Caco-2 (cell line): ENCODE data around the gene BIN2. TPM values are rescaled to one million over a fixed set of nuclear protein-coding genes. Genes with fewer than 3 reads are reported as not detected.
"Not testable (repeated sequence)": the region's sequence is repeated elsewhere in the genome, so short reads cannot be mapped to it uniquely, and the experiment has no call there.

Experiments
- BruUV-seq: library from RNA; stranded (reverse); fragments of 400-500 nt; replicated peaks from 2 replicates; lab custom pipeline; 2021; lab: Mats Ljungman, UMichigan
- CTCF ChIA-PET: fragments of 300-600 bp; sonication (Branson Sonifier 250); formaldehyde crosslinking; loops from one replicate; lab custom pipeline; 2022; ENCODE audit warnings: antibody characterized with exemption; lab: Charles Lee
- POLR2A ChIA-PET: fragments of 300-600 bp; sonication (Branson Sonifier 250); formaldehyde crosslinking; loops from one replicate; lab custom pipeline; 2022; ENCODE audit warnings: antibody characterized with exemption; lab: Charles Lee
- DNase-seq, 2 experiments: peaks; one replicate each; pipeline versions ENCODE4 v3.0.0 to v3.0.0-alpha.2; 2020 to 2022
- H3K27me3 ChIP-seq: replicated peaks from 2 replicates; pipeline ENCODE4 v1.6.0; 2011; ENCODE audit warnings: low read length; ENCODE audit not compliant: control insufficient read depth, insufficient read depth
- H3K36me3 ChIP-seq: 2 replicates; pipeline ENCODE4 v1.5.1; 2011; ENCODE audit warnings: low read length; ENCODE audit not compliant: control insufficient read depth, insufficient read depth
- H3K4me1 ChIP-seq: fragments of 250-450 bp; sonication (Bioruptor Pico); 2 replicates; pipeline ENCODE4 v1.5.1; 2020; ENCODE audit warnings: mild to moderate bottlenecking
- H3K4me3 ChIP-seq: 2 replicates; pipeline ENCODE4 v1.5.1; 2011; ENCODE audit warnings: low read depth, mild to moderate bottlenecking, control low read depth, low read length
- H3K9me3 ChIP-seq: fragments of 250-450 bp; sonication (Bioruptor Pico); 2 replicates; pipeline ENCODE4 v1.5.1; 2020; ENCODE audit warnings: mild to moderate bottlenecking, moderate library complexity
- H3K27ac Mint-ChIP-seq: one replicate; pipeline ENCODE4 v1.8.0; 2022; ENCODE audit warnings: mixed read lengths; ENCODE audit not compliant: unreplicated experiment
- H3K27me3 Mint-ChIP-seq: one replicate; pipeline ENCODE4 v1.8.0; 2022; ENCODE audit warnings: mixed read lengths; ENCODE audit not compliant: insufficient read depth, unreplicated experiment
- H3K36me3 Mint-ChIP-seq: one replicate; pipeline ENCODE4 v1.8.0; 2022; ENCODE audit warnings: mild to moderate bottlenecking, mixed read lengths; ENCODE audit not compliant: insufficient read depth, unreplicated experiment
- H3K4me1 Mint-ChIP-seq: one replicate; pipeline ENCODE4 v1.8.0; 2022; ENCODE audit warnings: low read depth, mixed read lengths; ENCODE audit not compliant: unreplicated experiment
- H3K4me3 Mint-ChIP-seq: one replicate; pipeline ENCODE4 v1.8.0; 2022; ENCODE audit warnings: mild to moderate bottlenecking, moderate library complexity, mixed read lengths; ENCODE audit not compliant: unreplicated experiment
- H3K9me3 Mint-ChIP-seq: one replicate; pipeline ENCODE4 v1.8.0; 2022; ENCODE audit warnings: mixed read lengths; ENCODE audit not compliant: unreplicated experiment
- CTCF ChIP-seq, 2 experiments: fragments of 200-600 bp in 1 of 2; IDR thresholded peaks; 1 replicate in 1 of 2; 2 replicates in 1 of 2; pipeline versions ENCODE4 v1.5.1 to v1.8.0; 2011 to 2022; ENCODE audit warnings: antibody characterized with exemption in 1 of 2, control low read depth in 1 of 2, inconsistent platforms in 1 of 2, low read depth in 1 of 2, low read length in 1 of 2, mild to moderate bottlenecking in 1 of 2, moderate library complexity in 1 of 2; ENCODE audit not compliant: insufficient read depth in 1 of 2, severe bottlenecking in 1 of 2, unreplicated experiment in 1 of 2
- intact Hi-C: fragments of 100-400 bp; cut with micrococcal nuclease; formaldehyde crosslinking; loops from one replicate; pipeline ENCODE4 v1.10.0; 2022; ENCODE audit not compliant: unreplicated experiment
- total RNA-seq: library from RNA; stranded (reverse); gene quantifications from 2 replicates; pipeline ENCODE4 v1.2.3, GENCODE V29; 2022

The BIN2 gene
- total RNA-seq, 1 experiment from 2014 or later = 0.18 TPM

GRCh38 chr12:51341251-51342007, 17.5 kb upstream of the BIN2 start:
- Histone ChIP-seq H3K9me3 (no peaks in the 10 kb centered on the region), H3K4me1 (peaks cover 10% of the 10 kb centered on the region), H3K36me3 (no peaks in the 10 kb centered on the region; the same call in 1 of the 2 replicates), H3K27me3 (no peaks in the 10 kb centered on the region), H3K4me3 (peak overlapping the region; percentile 27)
- peak overlapping the region; percentile 79 for H3K27ac Mint-ChIP-seq
- TF ChIP-seq CTCF (IDR thresholded peaks at IDR 0.05; ENCODE audit: insufficient read depth in 1 of 2, low read depth in 1 of 2, low read length in 1 of 2, severe bottlenecking in 1 of 2, unreplicated experiment in 1 of 2) = peak; percentile 99
- peak; percentile 73 to 84 for DNase-seq
- no peaks in the 10 kb centered on the region for H3K27me3 Mint-ChIP-seq
- peaks cover 24% of the 10 kb centered on the region for H3K4me1 Mint-ChIP-seq
- ChIA-PET CTCF (interaction anchor here (0.6 to 3.0 kb wide), 35 partner anchors 9 to 1088 kb away, joined by 3 to 104 read pairs (median 5); partner anchors contain the start of genes DAZAP2, GALNT6, POU6F1 and SMAGP), POLR2A (interaction anchor here (0.6 to 1.5 kb wide), 5 partner anchors 9 to 103 kb away, joined by 3 to 51 read pairs (median 8); partner anchors contain the start of genes DAZAP2 and SMAGP)
- BruUV-seq = no TSS peak
- peak overlapping the region; percentile 67 for H3K4me3 Mint-ChIP-seq
- intact Hi-C loops = loop anchor here (1.0 to 10.0 kb wide), 7 partner anchors 15 to 517 kb away; partner anchors contain the start of genes CSRNP2 and TFCP2
- no peaks in the 10 kb centered on the region for H3K9me3 Mint-ChIP-seq
- no peaks in the 10 kb centered on the region for H3K36me3 Mint-ChIP-seq

GRCh38 chr12:51339750-51340149, 15.8 kb upstream of the BIN2 start:
- TF ChIP-seq CTCF (IDR thresholded peaks at IDR 0.05; ENCODE audit: insufficient read depth in 1 of 2, low read depth in 1 of 2, low read length in 1 of 2, severe bottlenecking in 1 of 2, unreplicated experiment in 1 of 2) = no peak

GRCh38 chr12:51337336-51337735, 13.4 kb upstream of the BIN2 start:
- DNase-seq, H3K27me3 ChIP-seq, H3K36me3 ChIP-seq, H3K4me3 Mint-ChIP-seq, H3K4me1 ChIP-seq, BruUV-seq, H3K9me3 ChIP-seq, H3K9me3 Mint-ChIP-seq, intact Hi-C loops, H3K27ac Mint-ChIP-seq, H3K36me3 Mint-ChIP-seq, POLR2A ChIA-PET, H3K4me3 ChIP-seq, H3K27me3 Mint-ChIP-seq: not testable (repeated sequence)
- peaks cover 30% of the 10 kb centered on the region for H3K4me1 Mint-ChIP-seq
- CTCF ChIA-PET = interaction anchor here (1.7 kb wide), 1 partner anchor 12 kb away, joined by 10 read pairs; no protein-coding TSS in a partner anchor

More at GRCh38 chr12:51339750-51340149, 15.8 kb upstream of the BIN2 start:
- Histone ChIP-seq H3K27me3 (no peaks in the 10 kb centered on the region), H3K9me3 (no peaks in the 10 kb centered on the region), H3K4me3 (no peak overlapping the region), H3K4me1 (peaks cover 10% of the 10 kb centered on the region), H3K36me3 (no peaks in the 10 kb centered on the region; the same call in 1 of the 2 replicates)
- H3K36me3 Mint-ChIP-seq = no peaks in the 10 kb centered on the region
- no peak overlapping the region for H3K4me3 Mint-ChIP-seq
- intact Hi-C loops = loop anchor here (2.0 to 10.0 kb wide), 4 partner anchors 13 to 515 kb away; partner anchors contain the start of genes CSRNP2 and TFCP2
- H3K9me3 Mint-ChIP-seq = no peaks in the 10 kb centered on the region
- no TSS peak for BruUV-seq
- H3K27ac Mint-ChIP-seq = no peak overlapping the region
- no peak for DNase-seq
- no peaks in the 10 kb centered on the region for H3K27me3 Mint-ChIP-seq
- ChIA-PET CTCF (interaction anchor here (2.5 to 3.0 kb wide), 2 partner anchors 19 to 70 kb away, joined by 19 to 104 read pairs; partner anchors contain the start of gene SMAGP), POLR2A (interaction anchor here (0.5 to 0.7 kb wide), 3 partner anchors 13 to 95 kb away, joined by 3 to 6 read pairs (median 5); no protein-coding TSS in a partner anchor)
- H3K4me1 Mint-ChIP-seq = peaks cover 29% of the 10 kb centered on the region
